Epithelial cell of esophagus (primary cell): ENCODE measurements around the gene CCDC9B.

Source experiments
- DNase-seq: peaks from one replicate; pipeline ENCODE4 v3.0.0; 2010; ENCODE audit warnings: low read depth
- H3K4me3 ChIP-seq: 2 replicates; pipeline ENCODE4 v1.5.1; 2011; ENCODE audit warnings: mild to moderate bottlenecking, low read length, control low read depth
- TF ChIP-seq, protein P1 (sequence below): IDR thresholded peaks from 2 replicates; pipeline ENCODE4 v1.5.1; 2011; ENCODE audit warnings: low read depth, mild to moderate bottlenecking, low read length, control low read depth, inconsistent platforms; ENCODE audit not compliant: insufficient read depth; ENCODE audit errors: missing control alignments

The CCDC9B gene

DNA sequence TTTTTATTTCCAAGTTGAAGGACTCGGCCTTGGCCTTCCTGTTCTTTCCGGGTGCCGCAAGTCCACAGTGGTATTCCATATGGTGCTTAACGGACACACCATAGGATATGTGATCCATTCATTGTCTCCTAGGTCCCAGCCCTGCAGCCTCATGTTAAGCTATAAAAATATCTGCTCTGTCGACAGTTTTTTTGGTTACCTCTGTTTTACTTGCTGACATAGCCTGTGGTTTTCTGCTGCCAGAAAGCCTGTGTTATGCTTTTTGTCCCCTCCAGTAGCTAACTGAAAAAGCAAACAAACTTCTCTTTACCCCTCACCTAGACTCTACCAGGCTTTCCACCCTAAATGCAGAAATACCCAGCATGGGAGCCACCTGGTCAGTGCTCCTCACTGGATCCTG, 12.0 kb downstream of the CCDC9B start:
- TF ChIP-seq, protein P1, sequence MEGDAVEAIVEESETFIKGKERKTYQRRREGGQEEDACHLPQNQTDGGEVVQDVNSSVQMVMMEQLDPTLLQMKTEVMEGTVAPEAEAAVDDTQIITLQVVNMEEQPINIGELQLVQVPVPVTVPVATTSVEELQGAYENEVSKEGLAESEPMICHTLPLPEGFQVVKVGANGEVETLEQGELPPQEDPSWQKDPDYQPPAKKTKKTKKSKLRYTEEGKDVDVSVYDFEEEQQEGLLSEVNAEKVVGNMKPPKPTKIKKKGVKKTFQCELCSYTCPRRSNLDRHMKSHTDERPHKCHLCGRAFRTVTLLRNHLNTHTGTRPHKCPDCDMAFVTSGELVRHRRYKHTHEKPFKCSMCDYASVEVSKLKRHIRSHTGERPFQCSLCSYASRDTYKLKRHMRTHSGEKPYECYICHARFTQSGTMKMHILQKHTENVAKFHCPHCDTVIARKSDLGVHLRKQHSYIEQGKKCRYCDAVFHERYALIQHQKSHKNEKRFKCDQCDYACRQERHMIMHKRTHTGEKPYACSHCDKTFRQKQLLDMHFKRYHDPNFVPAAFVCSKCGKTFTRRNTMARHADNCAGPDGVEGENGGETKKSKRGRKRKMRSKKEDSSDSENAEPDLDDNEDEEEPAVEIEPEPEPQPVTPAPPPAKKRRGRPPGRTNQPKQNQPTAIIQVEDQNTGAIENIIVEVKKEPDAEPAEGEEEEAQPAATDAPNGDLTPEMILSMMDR = no peak
- H3K4me3 ChIP-seq = no peak overlapping the region
- DNase-seq = no peak

DNA sequence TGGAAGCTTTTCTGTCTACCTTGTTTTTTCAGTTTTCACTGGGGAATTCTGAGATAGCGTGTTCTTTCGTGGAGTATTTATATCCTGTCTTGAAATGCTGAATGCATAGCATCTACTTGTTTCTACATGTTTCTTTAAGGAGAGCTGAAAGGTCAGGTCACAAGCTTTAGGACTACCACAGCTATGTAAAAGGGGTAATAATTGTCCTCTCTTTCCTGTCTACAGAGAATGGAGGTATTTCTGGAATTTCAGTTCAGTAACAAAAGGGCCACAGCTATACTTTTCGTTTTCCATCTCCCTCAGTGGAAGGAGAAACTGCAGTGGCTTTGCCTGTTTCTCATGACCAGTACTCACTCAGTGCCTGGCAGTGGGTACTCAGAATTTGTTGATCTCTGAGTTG, 12.6 kb downstream of the CCDC9B start:
- H3K4me3 ChIP-seq = no peak overlapping the region
- TF ChIP-seq, protein P1 = no peak
- no peak for DNase-seq

DNA sequence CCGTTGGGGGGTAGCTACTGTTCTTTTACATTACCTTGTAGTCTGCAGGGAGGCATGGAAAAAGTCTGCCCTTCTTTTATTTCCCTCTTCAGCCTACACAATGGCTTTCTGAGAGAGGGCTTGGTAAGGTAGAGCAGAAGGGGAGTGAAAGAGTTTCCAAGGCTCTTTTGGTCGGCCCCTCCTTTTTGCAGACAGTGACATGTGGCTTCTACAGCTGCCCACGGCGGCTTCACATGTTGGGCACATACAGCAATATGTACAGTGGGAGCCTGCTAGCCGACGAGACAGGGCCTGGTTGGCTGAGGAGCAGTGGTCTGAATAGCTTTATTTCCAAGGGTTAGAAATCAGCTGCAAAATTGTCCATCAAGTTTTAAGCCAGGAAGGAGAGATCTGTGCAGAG, 13.3 kb downstream of the CCDC9B start:
- TF ChIP-seq, protein P1 = no peak
- no peak overlapping the region for H3K4me3 ChIP-seq
- no peak for DNase-seq

DNA sequence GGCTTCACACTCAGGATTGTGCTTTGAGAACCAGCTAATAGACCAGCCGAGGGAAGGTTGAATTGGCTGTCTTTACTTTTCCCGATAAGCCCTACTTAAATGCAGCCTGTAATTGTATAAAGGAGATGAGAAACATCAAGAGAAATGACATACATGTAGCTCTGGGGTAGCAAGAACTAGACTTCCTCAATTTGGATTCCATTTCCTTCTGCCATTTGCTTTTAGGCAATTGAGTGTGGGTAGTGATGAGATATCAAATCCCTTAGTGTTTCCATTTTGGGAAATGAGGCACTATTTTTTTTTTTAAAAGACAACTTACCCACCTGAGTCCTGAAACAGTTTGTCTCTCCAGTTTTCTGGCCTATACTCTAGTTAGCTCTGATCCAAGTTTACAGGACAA, 15.0 kb downstream of the CCDC9B start:
- TF ChIP-seq, protein P1 = no peak
- DNase-seq = no peak
- no peak overlapping the region for H3K4me3 ChIP-seq

DNA sequence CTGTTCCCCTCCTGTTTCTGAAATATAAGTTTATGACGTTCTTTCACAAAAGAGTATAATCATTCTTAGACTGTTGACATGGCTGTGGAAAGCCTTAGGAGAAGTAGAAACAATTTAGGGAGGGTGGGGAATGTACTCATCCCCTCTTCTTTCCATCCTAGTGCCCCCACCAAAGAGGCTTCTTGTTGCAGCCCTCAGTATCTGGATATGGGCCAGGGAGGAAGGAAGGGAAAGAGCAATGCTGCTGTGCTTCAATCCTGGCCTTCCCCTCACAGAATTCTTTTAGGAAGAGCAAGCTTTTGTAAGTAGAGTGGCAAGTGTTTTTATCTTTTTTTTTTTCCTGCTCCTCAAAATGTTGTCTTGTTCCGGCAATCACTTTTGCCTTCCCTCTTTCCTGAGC, 15.6 kb downstream of the CCDC9B start:
- TF ChIP-seq, protein P1 = no peak
- DNase-seq = no peak
- peak overlapping the region; percentile 53 for H3K4me3 ChIP-seq

DNA sequence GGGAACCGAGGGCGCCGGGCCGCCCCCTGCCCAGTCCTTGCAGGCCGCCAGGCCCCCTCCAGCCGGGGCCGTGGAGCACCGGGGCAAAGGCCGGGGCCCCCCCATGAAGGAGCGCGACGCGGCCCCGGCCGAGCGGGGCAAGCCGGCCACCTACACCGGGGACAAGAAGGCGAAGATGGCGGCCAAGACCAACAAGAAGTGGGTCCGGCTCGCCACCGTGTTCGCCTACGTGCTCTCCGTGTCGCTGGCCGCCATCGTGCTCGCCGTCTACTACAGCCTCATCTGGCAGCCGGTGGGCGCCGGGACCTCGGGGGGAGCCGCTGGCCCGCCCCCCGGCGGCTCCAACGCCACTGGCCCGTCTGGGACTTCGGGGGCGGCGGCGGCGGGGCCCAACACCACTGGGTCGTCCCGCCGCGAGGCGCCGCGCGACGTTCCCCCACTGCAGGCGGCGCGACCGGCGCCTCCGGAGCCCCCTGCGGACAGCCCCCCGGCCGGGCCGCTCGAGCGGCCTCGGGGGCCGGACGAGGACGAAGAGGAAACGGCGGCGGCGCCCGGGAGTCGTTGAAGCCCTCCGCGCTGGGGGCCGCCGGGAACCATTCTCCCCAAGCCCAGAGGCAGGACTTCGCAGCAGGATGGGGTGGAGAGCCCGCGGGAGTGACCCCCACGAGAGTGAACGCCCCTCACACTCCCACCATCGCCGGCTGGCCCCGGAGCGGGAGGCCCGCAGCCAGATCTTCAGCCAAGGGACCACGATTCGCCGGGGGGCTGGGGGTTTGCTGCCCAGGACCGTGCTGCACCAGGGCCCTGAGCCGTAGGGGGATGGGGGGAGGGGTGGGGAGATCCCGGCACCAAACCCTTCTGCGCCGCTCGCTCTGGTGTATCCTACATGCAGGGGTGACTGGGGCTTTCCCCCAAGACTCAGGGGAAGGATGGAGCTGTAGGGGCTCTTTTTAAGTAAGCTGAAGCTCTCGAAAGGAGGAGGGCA, 16.5 kb downstream of the CCDC9B start:
- TF ChIP-seq, protein P1 = no peak
- H3K4me3 ChIP-seq = peak overlapping the region; percentile 53
- DNase-seq = no peak

DNA sequence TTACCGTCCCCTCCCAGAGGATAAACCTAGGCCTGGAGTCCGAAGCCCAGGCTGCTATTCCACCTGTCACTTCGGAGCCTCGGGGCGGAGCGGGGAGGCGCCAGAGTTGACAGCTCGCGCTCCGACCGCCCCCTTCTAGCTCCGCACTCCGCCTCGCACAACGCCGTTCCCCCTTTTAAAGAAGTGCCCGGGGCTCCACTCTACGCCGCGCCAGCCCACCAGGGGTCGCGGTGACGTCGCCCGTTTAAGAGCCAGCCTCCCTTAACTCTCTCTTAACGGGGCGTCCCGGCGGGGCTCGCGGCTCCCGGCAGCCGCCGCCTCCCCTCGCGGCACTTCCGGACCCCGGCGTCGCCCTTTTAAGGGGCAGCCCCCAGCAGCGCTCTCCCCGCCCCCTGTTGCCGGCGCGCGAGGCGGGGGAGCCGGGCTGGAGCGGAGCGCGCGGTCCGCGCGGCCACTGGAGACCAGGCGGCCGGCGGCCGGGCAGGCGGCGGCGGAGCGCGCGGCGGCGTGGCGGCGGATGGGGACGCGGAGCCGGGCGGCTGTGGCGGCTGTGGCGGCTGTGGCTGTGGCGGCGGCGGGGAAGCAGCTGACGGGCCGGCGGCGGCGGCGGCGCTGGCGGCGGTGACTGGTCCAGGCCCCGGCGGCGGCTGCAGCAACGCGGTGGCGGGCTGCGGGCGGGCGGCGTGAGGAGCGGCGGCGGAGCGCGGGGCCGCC, 17.3 kb downstream of the CCDC9B start, which contains the start of gene INAFM2:
Gene INAFM2, plus strand, starts transcription at position 454 of the 714 bp plus-strand sequence. CDS start 364 bp downstream, outside the sequence.
- DNase-seq = peak; percentile 87
- H3K4me3 ChIP-seq = peak within 1 kb of the TSS; percentile 53
- TF ChIP-seq, protein P1 = peak; percentile 24
